Tibial nerve (tissue), 3 donors: Measurements from ENCODE around the gene FBXW5.

Experiments
- CTCF ChIP-seq, 5 experiments: fragments of 200-600 bp in 3 of 5; fragments of 450-650 bp in 2 of 5; sonication (generic) in 3 of 5; IDR thresholded peaks; one replicate each; pipeline ENCODE4 v1.5.1; 2016 to 2019; ENCODE audit warnings: antibody characterized with exemption in 5 of 5, mild to moderate bottlenecking in 3 of 5, moderate library complexity in 2 of 5
- POLR2A ChIP-seq, 2 donors: fragments of 450-650 bp; IDR thresholded peaks; one replicate each; pipeline ENCODE4 v1.6.1; 2017; ENCODE audit warnings: antibody characterized with exemption in 2 of 2, mild to moderate bottlenecking in 2 of 2, moderate library complexity in 2 of 2

- TF ChIP-seq POLR2A (IDR thresholded peaks at IDR 0.05), result no peak
- TF ChIP-seq CTCF (IDR thresholded peaks at IDR 0.05), result no peak
These were observed 28.8 kb downstream of the FBXW5 start for GRCh38 chr9:136915632-136916329.
